Natural killer cell (primary cell): Measurements from ENCODE around the gene RYR1. TPM values are rescaled to one million over a fixed set of nuclear protein-coding genes. Genes with fewer than 3 reads are reported as not detected.
A peak's percentile ranks its signal among the peaks of the same experiment; 100 is the strongest.

Source experiments
- ATAC-seq, 3 donors: fragments of 150-1000 bp in 2 of 3; fragments of 200-7000 bp in 1 of 3; cut with Tn5 transposase; 1 replicate in 1 of 3; 2 replicates in 2 of 3; pipeline ENCODE4 v1.10.0; 2021; ENCODE audit warnings: mild to moderate bottlenecking in 2 of 3, moderate library complexity in 2 of 3
- DNase-seq, 2 donors: peaks; one replicate each; pipeline versions ENCODE4 v3.0.0 to v3.0.0-alpha.2; 2013 to 2021; ENCODE audit warnings: mixed read lengths in 1 of 2
- H3K27ac ChIP-seq: one replicate; pipeline ENCODE4 v1.5.1; 2013; ENCODE audit warnings: mild to moderate bottlenecking, low read length
- H3K27me3 ChIP-seq: one replicate; pipeline ENCODE4 v1.6.1; 2013; ENCODE audit warnings: low read length; ENCODE audit not compliant: control insufficient read depth, insufficient read depth
- H3K36me3 ChIP-seq: one replicate; pipeline ENCODE4 v1.6.1; 2013; ENCODE audit warnings: low read length; ENCODE audit not compliant: control insufficient read depth, insufficient read depth
- H3K4me1 ChIP-seq: one replicate; pipeline ENCODE4 v1.6.1; 2013; ENCODE audit warnings: low read length; ENCODE audit not compliant: control insufficient read depth, insufficient read depth
- H3K4me3 ChIP-seq: one replicate; pipeline ENCODE4 v1.5.1; 2013; ENCODE audit warnings: low read length
- H3K9me3 ChIP-seq: one replicate; pipeline ENCODE4 v1.6.1; 2013; ENCODE audit warnings: low read length; ENCODE audit not compliant: control insufficient read depth, insufficient read depth
- H3K27ac Mint-ChIP-seq, 2 donors: one replicate each; pipeline ENCODE4 v1.8.0; 2022; ENCODE audit warnings: mild to moderate bottlenecking in 2 of 2, mixed read lengths in 2 of 2, moderate library complexity in 1 of 2
- H3K27me3 Mint-ChIP-seq, 2 donors: one replicate each; pipeline ENCODE4 v1.8.0; 2022; ENCODE audit warnings: low read depth in 2 of 2, mixed read lengths in 2 of 2
- H3K36me3 Mint-ChIP-seq: one replicate; pipeline ENCODE4 v1.8.0; 2022; ENCODE audit warnings: mixed read lengths
- H3K4me1 Mint-ChIP-seq, 2 donors: one replicate each; pipeline ENCODE4 v1.8.0; 2022; ENCODE audit warnings: mixed read lengths in 2 of 2
- H3K4me3 Mint-ChIP-seq: one replicate; pipeline ENCODE4 v1.8.0; 2022; ENCODE audit warnings: mild to moderate bottlenecking, moderate library complexity, mixed read lengths
- H3K9me3 Mint-ChIP-seq, 2 donors: one replicate each; pipeline ENCODE4 v1.8.0; 2022; ENCODE audit warnings: mixed read lengths in 2 of 2
- CTCF ChIP-seq: fragments of 200-600 bp; IDR thresholded peaks from one replicate; pipeline ENCODE4 v1.8.0; 2022; ENCODE audit warnings: antibody characterized with exemption
- WGBS: methylation state at CpG from one replicate; pipeline ENCODE4 v1.1.7; 2013; ENCODE audit warnings: missing lambda C conversion rate; ENCODE audit not compliant: insufficient coverage; 5-methylcytosine and 5-hydroxymethylcytosine counted together
- intact Hi-C: fragments of 100-400 bp; cut with micrococcal nuclease; formaldehyde crosslinking; loops from one replicate; pipeline ENCODE4 v1.14.2; 2022
- total RNA-seq, 4 donors: library from RNA; stranded (reverse); fragments of 120-200 nt in 1 of 4; gene quantifications; one replicate each; pipeline versions ENCODE4 v1.2.3 to v1.2.4, GENCODE V29; 2013 to 2022

The RYR1 gene
- 1 to 10 TPM in 1 of 3 donors, under 1 TPM in 2; 0.05 to 1.0 (median 0.65) TPM for total RNA-seq
- 2.0 TPM for total RNA-seq (2013)

- 25% methylated on average over 14 of the region's 20 CpGs for WGBS
- Histone ChIP-seq H3K4me3 (no peak within 1 kb of the TSS), H3K4me1 (peaks cover 6% of the 10 kb centered on the region), H3K36me3 (no peaks in the 10 kb centered on the region), H3K27ac (no peak within 1 kb of the TSS), H3K27me3 (peaks cover 14% of the 10 kb centered on the region), H3K9me3 (no peaks in the 10 kb centered on the region)
- no peak for TF ChIP-seq CTCF
- intact Hi-C loops = no loop called here
- ATAC-seq = peak; percentile 78 to 98 (median 92)
- no peaks in the 10 kb centered on the region for H3K9me3 Mint-ChIP-seq
- peaks cover 13 to 16% of the 10 kb centered on the region in 2 donors for H3K27me3 Mint-ChIP-seq
- no peak within 1 kb of the TSS for H3K27ac Mint-ChIP-seq
- peak within 1 kb of the TSS; percentile 31 for H3K4me3 Mint-ChIP-seq
- DNase-seq = peak; percentile 23 to 45
- peaks cover 6 to 14% of the 10 kb centered on the region in 2 donors for H3K4me1 Mint-ChIP-seq
- H3K36me3 Mint-ChIP-seq = no peaks in the 10 kb centered on the region
Observed at GRCh38 chr19:38433268-38433733, at the start of gene RYR1. Gene RYR1, plus strand, starts transcription at chr19:38433691. Its CDS starts 139 bp downstream, at chr19:38433830.

GRCh38 chr19:38383743-38384142, 49.7 kb upstream of the RYR1 start:
- peak overlapping the region; percentile 31 for H3K4me3 Mint-ChIP-seq
- DNase-seq (no peak), ATAC-seq (no peak)
- H3K9me3 Mint-ChIP-seq = no peaks in the 10 kb centered on the region
- no peaks in the 10 kb centered on the region for H3K9me3 ChIP-seq
- H3K36me3 ChIP-seq = peaks cover 47% of the 10 kb centered on the region
- peaks cover 16% of the 10 kb centered on the region for H3K27me3 ChIP-seq
- H3K4me3 ChIP-seq = no peak overlapping the region
- 100% methylated on average over 2 of the region's 2 CpGs for WGBS
- no peak for TF ChIP-seq CTCF
- peaks cover 12 to 18% of the 10 kb centered on the region in 2 donors for H3K4me1 Mint-ChIP-seq
- peaks cover 13% of the 10 kb centered on the region in 2 donors for H3K27me3 Mint-ChIP-seq
- intact Hi-C loops = no loop called here
- no peak overlapping the region for H3K27ac ChIP-seq
- peak overlapping the region in 1 of 2 donors; percentile 29 for H3K27ac Mint-ChIP-seq
- peaks cover 11% of the 10 kb centered on the region for H3K36me3 Mint-ChIP-seq
- H3K4me1 ChIP-seq = peaks cover 29% of the 10 kb centered on the region

GRCh38 chr19:38384209-38385027, 49.1 kb upstream of the RYR1 start:
- Mint-ChIP-seq H3K9me3 (no peaks in the 10 kb centered on the region), H3K4me1 (peaks cover 12 to 15% of the 10 kb centered on the region in 2 donors), H3K27ac (no peak overlapping the region), H3K27me3 (peaks cover 13% of the 10 kb centered on the region in 2 donors), H3K4me3 (peak overlapping the region; percentile 35), H3K36me3 (peaks cover 11% of the 10 kb centered on the region)
- intact Hi-C loops = no loop called here
- peaks cover 40% of the 10 kb centered on the region for H3K36me3 ChIP-seq
- 95% methylated on average over 10 of the region's 10 CpGs for WGBS
- H3K9me3 ChIP-seq = no peaks in the 10 kb centered on the region
- H3K27me3 ChIP-seq = peaks cover 16% of the 10 kb centered on the region
- H3K4me1 ChIP-seq = peaks cover 35% of the 10 kb centered on the region
- H3K27ac ChIP-seq = no peak overlapping the region
- no peak for TF ChIP-seq CTCF
- no peak for ATAC-seq
- H3K4me3 ChIP-seq = no peak overlapping the region
- DNase-seq = no peak
